K562 (cell line): ENCODE data around the gene SYNGR3. TPM values are rescaled to one million over a fixed set of nuclear protein-coding genes. Genes with fewer than 3 reads are reported as not detected.

Experiments
- GTF2A2 ChIP-seq: IDR thresholded peaks from 2 replicates; pipeline ENCODE4 v1.6.1; 2016; ENCODE audit warnings: mild to moderate bottlenecking, missing genetic modification characterization, missing compliant biosample characterization
- HMGXB4 ChIP-seq: sonication (generic); formaldehyde crosslinking; IDR thresholded peaks from 2 replicates; pipeline ENCODE4 v1.8.1; 2023; ENCODE audit warnings: mild to moderate bottlenecking, missing genetic modification reagents
- MAFF ChIP-seq: IDR thresholded peaks from 2 replicates; pipeline ENCODE4 v1.6.1; 2012; ENCODE audit warnings: low read length, improper control_type of control experiment
- MTA2 ChIP-seq: fragments of 450-650 bp; IDR thresholded peaks from 2 replicates; pipeline ENCODE4 v1.6.1; 2016; ENCODE audit warnings: low read depth
- POLR2H ChIP-seq: IDR thresholded peaks from 2 replicates; pipeline ENCODE4 v1.6.1; 2016; ENCODE audit warnings: missing genetic modification characterization, low read depth, mild to moderate bottlenecking, control low read depth, missing compliant biosample characterization, moderate library complexity
- PREB ChIP-seq: sonication (generic); formaldehyde crosslinking; IDR thresholded peaks from 2 replicates; pipeline ENCODE4 v1.8.1; 2023; ENCODE audit warnings: mild to moderate bottlenecking, missing genetic modification reagents
- RFX1 ChIP-seq: fragments of 450-650 bp; IDR thresholded peaks from 2 replicates; pipeline ENCODE4 v1.6.1; 2016; ENCODE audit warnings: mild to moderate bottlenecking, moderate library complexity
- RUNX1 ChIP-seq: sonication (generic); IDR thresholded peaks from 2 replicates; pipeline ENCODE4 v1.6.1; 2016; ENCODE audit warnings: antibody characterized with exemption, low read depth
- SMAD1 ChIP-seq: fragments of 150-350 bp; IDR thresholded peaks from 2 replicates; pipeline ENCODE4 v1.6.1; 2014; ENCODE audit warnings: low read length, low read depth; ENCODE audit not compliant: partially characterized antibody
- SRSF1 ChIP-seq: fragments of 200-400 bp; formaldehyde crosslinking; IDR thresholded peaks from 2 replicates; pipeline ENCODE4 v1.6.1; 2017; ENCODE audit warnings: mild to moderate bottlenecking, low read depth, low read length, moderate library complexity
- TCF15 ChIP-seq: fragments of 250-450 bp; sonication (Bioruptor Pico); IDR thresholded peaks from 2 replicates; pipeline ENCODE4 v1.8.0; 2022; ENCODE audit warnings: moderate library complexity, mild to moderate bottlenecking, inconsistent platforms
- THAP7 ChIP-seq: fragments of 250-450 bp; sonication (Bioruptor Pico); IDR thresholded peaks from 2 replicates; pipeline ENCODE4 v1.5.0; 2021
- polyA plus RNA-seq, 8 experiments: library from polyadenylated mRNA; depleted of rRNA in 4 of 8; stranded (reverse) in 5 of 8; unstranded in 3 of 8; fragments of >200 nt; fragmentation: Nextera tagmentation in 2 of 8; fragmentation: Illumina TruSeq in 1 of 8; extraction: Ambion mirVana in 2 of 8; extraction: Trizol in 1 of 8; gene quantifications; 2 replicates each; pipeline versions ENCODE4 v1.2.1 to v1.2.3, GENCODE V29; 2011 to 2014; ENCODE audit warnings: inconsistent platforms in 1 of 8, missing spikeins in 1 of 8
- total RNA-seq, 7 experiments: library from RNA; depleted of rRNA in 6 of 7; stranded (reverse); fragments of >200 nt in 6 of 7; fragmentation: Illumina TruSeq in 2 of 7; extraction: Trizol in 2 of 7; gene quantifications; 2 replicates each; pipeline versions ENCODE4 v1.2.1 to v1.2.3, GENCODE V29; 2011 to 2021; ENCODE audit warnings: low replicate concordance in 1 of 7
- TF ChIP-seq, protein P1 (sequence below): sonication (generic); formaldehyde crosslinking; IDR thresholded peaks from 2 replicates; pipeline ENCODE4 v1.8.0; 2023; ENCODE audit warnings: missing genetic modification reagents, mild to moderate bottlenecking, borderline replicate concordance
- TF ChIP-seq, protein P2 (sequence below), 3 experiments: IDR thresholded peaks in 2 of 3; conservative IDR thresholded peaks in 1 of 3; 2 replicates each; pipeline ENCODE4 v1.5.1; 2011 to 2012; ENCODE audit warnings: low read length in 3 of 3, mild to moderate bottlenecking in 3 of 3, control low read depth in 2 of 3, improper control_type of control experiment in 1 of 3, inconsistent platforms in 1 of 3, low read depth in 1 of 3, mixed read lengths in 1 of 3, moderate library complexity in 1 of 3; ENCODE audit not compliant: insufficient read depth in 2 of 3

The SYNGR3 gene
- total and polyA plus RNA-seq, 9 of the 15 experiments (the other 6 are each of a cell fraction or from before 2014, with no cell fraction given), result 3.7 to 69.2 (median 36.3) TPM

DNA sequence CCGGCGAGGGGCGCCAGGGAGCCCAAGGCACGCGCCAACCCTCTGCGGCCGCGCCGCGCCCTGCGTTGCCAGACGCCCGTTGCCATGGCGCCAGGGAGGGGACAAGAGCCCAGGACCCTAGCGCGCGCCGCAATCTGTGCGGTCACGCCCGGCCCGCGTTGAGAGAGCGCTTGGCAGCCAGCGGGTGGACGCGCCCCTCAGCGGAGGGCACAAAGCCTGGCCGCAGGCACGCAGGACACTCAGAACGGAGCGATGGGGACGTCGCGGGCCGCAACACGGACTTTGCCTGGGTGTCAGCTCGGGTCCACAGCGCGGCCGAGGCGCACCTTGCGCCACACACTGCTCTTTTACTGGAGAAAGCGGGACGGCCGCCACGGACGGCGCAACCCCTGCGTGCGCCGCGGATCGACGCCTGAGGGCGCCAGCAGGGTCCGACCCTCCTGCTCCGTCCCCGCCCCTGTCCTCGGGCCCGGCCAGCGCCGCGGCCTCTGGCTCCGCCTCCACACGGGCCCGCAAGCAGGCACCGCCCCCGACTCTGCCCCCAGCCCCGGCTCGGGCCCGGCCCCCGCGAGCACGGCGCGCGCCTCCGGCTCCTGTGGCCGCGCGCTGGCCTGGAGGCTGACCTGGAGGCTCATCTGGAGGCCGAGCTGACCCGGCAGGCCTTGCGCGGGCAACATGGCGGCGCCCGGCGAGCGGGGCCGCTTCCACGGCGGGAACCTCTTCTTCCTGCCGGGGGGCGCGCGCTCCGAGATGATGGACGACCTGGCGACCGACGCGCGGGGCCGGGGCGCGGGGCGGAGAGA, 6.0 kb upstream of the SYNGR3 start, which contains the start of gene GFER (continued):
- TF ChIP-seq GTF2A2 (tag) (no peak), RFX1 (peak; percentile 91), MAFF (no peak), MTA2 (no peak), SRSF1 (peak; percentile 52; the same call in 1 of the 2 replicates), POLR2H (tag) (peak; percentile 82), PREB (CRISPR knock-in tag) (peak; percentile 96; the same call in 1 of the 2 replicates), TCF15 (CRISPR knock-in tag) (no peak), HMGXB4 (CRISPR knock-in tag) (peak; percentile 76; the same call in 1 of the 2 replicates), SMAD1 (no peak), RUNX1 (peak; percentile 8; the same call in 1 of the 2 replicates), THAP7 (CRISPR knock-in tag) (peak; percentile 38; the same call in 1 of the 2 replicates)
- TF ChIP-seq, protein P1, sequence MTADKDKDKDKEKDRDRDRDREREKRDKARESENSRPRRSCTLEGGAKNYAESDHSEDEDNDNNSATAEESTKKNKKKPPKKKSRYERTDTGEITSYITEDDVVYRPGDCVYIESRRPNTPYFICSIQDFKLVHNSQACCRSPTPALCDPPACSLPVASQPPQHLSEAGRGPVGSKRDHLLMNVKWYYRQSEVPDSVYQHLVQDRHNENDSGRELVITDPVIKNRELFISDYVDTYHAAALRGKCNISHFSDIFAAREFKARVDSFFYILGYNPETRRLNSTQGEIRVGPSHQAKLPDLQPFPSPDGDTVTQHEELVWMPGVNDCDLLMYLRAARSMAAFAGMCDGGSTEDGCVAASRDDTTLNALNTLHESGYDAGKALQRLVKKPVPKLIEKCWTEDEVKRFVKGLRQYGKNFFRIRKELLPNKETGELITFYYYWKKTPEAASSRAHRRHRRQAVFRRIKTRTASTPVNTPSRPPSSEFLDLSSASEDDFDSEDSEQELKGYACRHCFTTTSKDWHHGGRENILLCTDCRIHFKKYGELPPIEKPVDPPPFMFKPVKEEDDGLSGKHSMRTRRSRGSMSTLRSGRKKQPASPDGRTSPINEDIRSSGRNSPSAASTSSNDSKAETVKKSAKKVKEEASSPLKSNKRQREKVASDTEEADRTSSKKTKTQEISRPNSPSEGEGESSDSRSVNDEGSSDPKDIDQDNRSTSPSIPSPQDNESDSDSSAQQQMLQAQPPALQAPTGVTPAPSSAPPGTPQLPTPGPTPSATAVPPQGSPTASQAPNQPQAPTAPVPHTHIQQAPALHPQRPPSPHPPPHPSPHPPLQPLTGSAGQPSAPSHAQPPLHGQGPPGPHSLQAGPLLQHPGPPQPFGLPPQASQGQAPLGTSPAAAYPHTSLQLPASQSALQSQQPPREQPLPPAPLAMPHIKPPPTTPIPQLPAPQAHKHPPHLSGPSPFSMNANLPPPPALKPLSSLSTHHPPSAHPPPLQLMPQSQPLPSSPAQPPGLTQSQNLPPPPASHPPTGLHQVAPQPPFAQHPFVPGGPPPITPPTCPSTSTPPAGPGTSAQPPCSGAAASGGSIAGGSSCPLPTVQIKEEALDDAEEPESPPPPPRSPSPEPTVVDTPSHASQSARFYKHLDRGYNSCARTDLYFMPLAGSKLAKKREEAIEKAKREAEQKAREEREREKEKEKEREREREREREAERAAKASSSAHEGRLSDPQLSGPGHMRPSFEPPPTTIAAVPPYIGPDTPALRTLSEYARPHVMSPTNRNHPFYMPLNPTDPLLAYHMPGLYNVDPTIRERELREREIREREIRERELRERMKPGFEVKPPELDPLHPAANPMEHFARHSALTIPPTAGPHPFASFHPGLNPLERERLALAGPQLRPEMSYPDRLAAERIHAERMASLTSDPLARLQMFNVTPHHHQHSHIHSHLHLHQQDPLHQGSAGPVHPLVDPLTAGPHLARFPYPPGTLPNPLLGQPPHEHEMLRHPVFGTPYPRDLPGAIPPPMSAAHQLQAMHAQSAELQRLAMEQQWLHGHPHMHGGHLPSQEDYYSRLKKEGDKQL (CRISPR knock-in tag), result no peak
- TF ChIP-seq, protein P2, sequence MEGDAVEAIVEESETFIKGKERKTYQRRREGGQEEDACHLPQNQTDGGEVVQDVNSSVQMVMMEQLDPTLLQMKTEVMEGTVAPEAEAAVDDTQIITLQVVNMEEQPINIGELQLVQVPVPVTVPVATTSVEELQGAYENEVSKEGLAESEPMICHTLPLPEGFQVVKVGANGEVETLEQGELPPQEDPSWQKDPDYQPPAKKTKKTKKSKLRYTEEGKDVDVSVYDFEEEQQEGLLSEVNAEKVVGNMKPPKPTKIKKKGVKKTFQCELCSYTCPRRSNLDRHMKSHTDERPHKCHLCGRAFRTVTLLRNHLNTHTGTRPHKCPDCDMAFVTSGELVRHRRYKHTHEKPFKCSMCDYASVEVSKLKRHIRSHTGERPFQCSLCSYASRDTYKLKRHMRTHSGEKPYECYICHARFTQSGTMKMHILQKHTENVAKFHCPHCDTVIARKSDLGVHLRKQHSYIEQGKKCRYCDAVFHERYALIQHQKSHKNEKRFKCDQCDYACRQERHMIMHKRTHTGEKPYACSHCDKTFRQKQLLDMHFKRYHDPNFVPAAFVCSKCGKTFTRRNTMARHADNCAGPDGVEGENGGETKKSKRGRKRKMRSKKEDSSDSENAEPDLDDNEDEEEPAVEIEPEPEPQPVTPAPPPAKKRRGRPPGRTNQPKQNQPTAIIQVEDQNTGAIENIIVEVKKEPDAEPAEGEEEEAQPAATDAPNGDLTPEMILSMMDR (IDR thresholded peaks at IDR 0.05 in 2 of 3, conservative IDR thresholded peaks at IDR 0.05 in 1 of 3; ENCODE audit: insufficient read depth in 2 of 3, low read depth in 1 of 3, low read length in 3 of 3), result peak; percentile 46 to 80 (median 73)
